ENCODE measurements around the gene PPM1L.

PPM1L gene

GRCh38 chr3:160778480-160778879 lies 22.4 kb downstream of the PPM1L start:
- TF ChIP-seq CTCF (IDR thresholded peaks at IDR 0.05; ENCODE audit: low read depth, low read length), result no peak
- H3K4me3 ChIP-seq (ENCODE audit: low read depth, low read length), result no peak overlapping the region

GRCh38 chr3:160779040-160779439 lies 23.0 kb downstream of the PPM1L start:
- no peak overlapping the region for H3K4me3 ChIP-seq (ENCODE audit: low read depth, low read length)
- no peak for TF ChIP-seq CTCF (IDR thresholded peaks at IDR 0.05; ENCODE audit: low read depth, low read length)

GRCh38 chr3:160780245-160780644 lies 24.2 kb downstream of the PPM1L start:
- no peak for TF ChIP-seq CTCF (IDR thresholded peaks at IDR 0.05; ENCODE audit: low read depth, low read length)

GRCh38 chr3:160781402-160781801 lies 25.4 kb downstream of the PPM1L start:
- TF ChIP-seq CTCF (IDR thresholded peaks at IDR 0.05; ENCODE audit: low read depth, low read length), result no peak

More at GRCh38 chr3:160780245-160780644, 24.2 kb downstream of the PPM1L start:
- H3K4me3 ChIP-seq (ENCODE audit: low read depth, low read length), result no peak overlapping the region

GRCh38 chr3:160781863-160782262 lies 25.8 kb downstream of the PPM1L start:
- TF ChIP-seq CTCF (IDR thresholded peaks at IDR 0.05; ENCODE audit: low read depth, low read length), result no peak
- no peak overlapping the region for H3K4me3 ChIP-seq (ENCODE audit: low read depth, low read length)

More at GRCh38 chr3:160781402-160781801, 25.4 kb downstream of the PPM1L start:
- no peak overlapping the region for H3K4me3 ChIP-seq (ENCODE audit: low read depth, low read length)

- H3K4me3 ChIP-seq (ENCODE audit: low read depth, low read length), result no peak overlapping the region
- TF ChIP-seq CTCF (IDR thresholded peaks at IDR 0.05; ENCODE audit: low read depth, low read length), result no peak
Measured at GRCh38 chr3:160784853-160785252, 28.8 kb downstream of the PPM1L start.

- no peak overlapping the region for H3K4me3 ChIP-seq (ENCODE audit: low read depth, low read length)
- no peak for TF ChIP-seq CTCF (IDR thresholded peaks at IDR 0.05; ENCODE audit: low read depth, low read length)
Measured at GRCh38 chr3:160790726-160791125, 34.7 kb downstream of the PPM1L start.

Measured in WI38 (cell line).